Neural progenitor cell (in vitro differentiated cells): ENCODE data around the gene FAM131B.

Source experiments
- EZH2 ChIP-seq: fragments of 200-600 bp; sonication (generic); IDR thresholded peaks from 2 replicates; pipeline ENCODE4 v1.6.1; 2017; ENCODE audit warnings: antibody characterized with exemption, mild to moderate bottlenecking, moderate library complexity
- TF ChIP-seq, protein P1 (sequence below): fragments of 200-600 bp; sonication (generic); IDR thresholded peaks from 2 replicates; pipeline ENCODE4 v1.5.1; 2017; ENCODE audit warnings: antibody characterized with exemption, mild to moderate bottlenecking

GRCh38 chr7:143363016-143363937 lies 764 bp upstream of the FAM131B start:
- TF ChIP-seq, protein P1, sequence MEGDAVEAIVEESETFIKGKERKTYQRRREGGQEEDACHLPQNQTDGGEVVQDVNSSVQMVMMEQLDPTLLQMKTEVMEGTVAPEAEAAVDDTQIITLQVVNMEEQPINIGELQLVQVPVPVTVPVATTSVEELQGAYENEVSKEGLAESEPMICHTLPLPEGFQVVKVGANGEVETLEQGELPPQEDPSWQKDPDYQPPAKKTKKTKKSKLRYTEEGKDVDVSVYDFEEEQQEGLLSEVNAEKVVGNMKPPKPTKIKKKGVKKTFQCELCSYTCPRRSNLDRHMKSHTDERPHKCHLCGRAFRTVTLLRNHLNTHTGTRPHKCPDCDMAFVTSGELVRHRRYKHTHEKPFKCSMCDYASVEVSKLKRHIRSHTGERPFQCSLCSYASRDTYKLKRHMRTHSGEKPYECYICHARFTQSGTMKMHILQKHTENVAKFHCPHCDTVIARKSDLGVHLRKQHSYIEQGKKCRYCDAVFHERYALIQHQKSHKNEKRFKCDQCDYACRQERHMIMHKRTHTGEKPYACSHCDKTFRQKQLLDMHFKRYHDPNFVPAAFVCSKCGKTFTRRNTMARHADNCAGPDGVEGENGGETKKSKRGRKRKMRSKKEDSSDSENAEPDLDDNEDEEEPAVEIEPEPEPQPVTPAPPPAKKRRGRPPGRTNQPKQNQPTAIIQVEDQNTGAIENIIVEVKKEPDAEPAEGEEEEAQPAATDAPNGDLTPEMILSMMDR = no peak
- TF ChIP-seq EZH2 = no peak
